ENCODE results near the gene RGS14. TPM values are rescaled to one million over a fixed set of nuclear protein-coding genes. Genes with fewer than 3 reads are reported as not detected.
"Not testable (repeated sequence)": the region's sequence is repeated elsewhere in the genome, so short reads cannot be mapped to it uniquely, and the experiment has no call there.

RGS14 gene
- total RNA-seq, 1 experiment from 2014 or later: 0.23 TPM

GRCh38 chr5:177402271-177403043 is 44.7 kb downstream of the RGS14 start:
- peak; percentile 32 for DNase-seq (ENCODE audit: low read depth)

- DNase-seq (ENCODE audit: low read depth): no peak
Observed at GRCh38 chr5:177403102-177403791, 45.5 kb downstream of the RGS14 start.

DNA sequence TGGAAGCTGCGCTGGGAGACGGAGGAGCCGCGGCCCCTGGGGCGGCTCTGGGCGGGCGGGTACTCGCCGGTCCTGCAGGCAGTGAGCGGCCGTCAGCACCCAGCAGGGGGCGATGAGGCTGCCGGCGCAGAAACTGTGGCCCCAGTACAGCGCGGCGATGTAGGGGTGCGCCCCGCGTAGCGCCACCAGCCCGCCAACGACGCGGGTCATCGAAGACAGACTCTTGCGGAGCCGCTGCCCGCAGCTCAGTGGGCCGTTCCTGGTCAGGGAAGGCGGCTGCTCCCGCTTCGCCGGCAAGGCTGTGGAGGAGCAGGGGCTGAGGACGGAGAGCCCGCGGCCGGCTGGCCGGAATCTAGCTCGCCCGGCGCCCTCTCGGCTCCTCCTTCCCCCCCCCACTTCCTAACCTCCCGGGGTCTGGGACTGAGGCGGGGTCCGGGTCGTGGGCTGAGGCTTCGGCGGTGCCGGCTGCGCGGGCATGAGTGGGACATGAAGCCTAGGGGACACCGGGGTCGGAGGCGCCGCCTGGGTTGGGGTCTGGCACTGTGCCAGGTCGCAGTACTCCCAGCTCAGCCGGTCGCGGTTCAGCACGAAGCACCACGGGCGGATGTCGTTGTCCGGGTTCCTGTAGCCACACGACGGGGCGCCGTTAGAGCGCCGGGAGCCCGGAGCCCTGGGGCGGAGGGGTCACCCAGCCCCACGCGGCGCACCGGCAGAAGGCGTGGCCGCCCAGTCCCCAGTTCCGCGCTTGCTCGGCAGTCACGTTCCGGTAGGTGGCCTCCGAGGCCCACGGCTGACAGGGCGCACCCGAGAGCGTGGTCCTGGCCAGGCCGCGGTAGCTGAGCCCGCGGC is 46.3 kb downstream of the RGS14 start:
- DNase-seq (ENCODE audit: low read depth): peak; percentile 74

DNA sequence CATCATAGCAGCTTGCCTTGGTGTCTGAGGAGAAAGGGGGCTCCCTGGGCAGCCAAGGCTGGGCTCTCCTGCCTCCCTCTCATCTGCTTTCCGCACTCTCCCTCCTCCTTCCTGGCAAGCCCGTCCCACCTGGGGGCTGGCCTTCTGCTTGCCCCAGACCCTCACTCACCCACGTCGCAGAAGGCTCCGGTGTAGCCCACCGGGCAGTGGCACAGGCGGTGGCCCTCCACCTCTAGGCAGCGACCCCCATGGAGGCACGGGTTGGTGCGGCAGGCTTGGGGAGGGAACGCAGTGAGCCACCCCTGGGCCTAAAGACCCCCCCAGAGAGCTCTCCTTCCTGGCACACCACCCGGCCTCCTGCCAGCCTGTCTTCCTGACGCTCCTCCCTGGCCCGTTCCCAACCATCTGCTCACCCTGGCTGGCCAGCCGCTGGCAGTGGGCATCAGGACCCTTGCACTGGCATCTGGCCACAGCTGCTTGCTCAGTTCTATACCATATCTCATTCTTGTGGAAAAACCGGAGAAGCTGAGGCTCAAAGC is 47.0 kb downstream of the RGS14 start:
- no peak for DNase-seq (ENCODE audit: low read depth)

GRCh38 chr5:177405312-177405711 is 47.6 kb downstream of the RGS14 start:
- DNase-seq (ENCODE audit: low read depth): no peak

GRCh38 chr5:177405805-177406204 is 48.1 kb downstream of the RGS14 start:
- no peak for DNase-seq (ENCODE audit: low read depth)

GRCh38 chr5:177409043-177409801 is 51.5 kb downstream of the RGS14 start, which contains the start of gene F12:
Gene F12, minus strand, starts transcription at chr5:177409564. Its CDS starts 37 bp downstream, at chr5:177409527.
- no peak for DNase-seq (ENCODE audit: low read depth)

- no peak for DNase-seq (ENCODE audit: low read depth)
Observed at GRCh38 chr5:177410575-177410974, 52.9 kb downstream of the RGS14 start.

- no peak for DNase-seq (ENCODE audit: low read depth)
Observed at GRCh38 chr5:177412603-177413233, 55.0 kb downstream of the RGS14 start.

- DNase-seq (ENCODE audit: low read depth): no peak
Observed at GRCh38 chr5:177414481-177414880, 56.8 kb downstream of the RGS14 start.

GRCh38 chr5:177417081-177417480 is 59.4 kb downstream of the RGS14 start:
- not testable (repeated sequence) for DNase-seq (ENCODE audit: low read depth)

DNA sequence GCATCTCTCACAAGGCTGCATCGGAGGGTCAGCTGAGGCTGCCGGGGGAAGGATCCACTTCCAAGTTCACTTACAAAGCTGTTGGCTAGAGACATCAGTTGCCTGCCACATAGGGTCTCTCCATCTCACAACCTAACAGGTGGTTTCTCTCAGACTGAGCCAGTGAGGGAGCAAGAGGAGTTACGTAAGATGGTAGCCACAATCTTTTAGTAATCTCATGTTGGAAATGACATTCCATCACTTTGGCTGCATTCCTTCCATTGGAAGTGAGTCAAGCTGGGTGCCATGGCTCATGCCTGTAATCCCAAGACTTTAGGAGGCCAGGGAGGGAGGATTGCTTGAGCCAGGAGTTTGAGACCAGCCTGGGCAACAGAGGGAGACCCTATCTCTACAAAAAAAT is 61.3 kb downstream of the RGS14 start:
- DNase-seq (ENCODE audit: low read depth): peak; percentile 70

DNA sequence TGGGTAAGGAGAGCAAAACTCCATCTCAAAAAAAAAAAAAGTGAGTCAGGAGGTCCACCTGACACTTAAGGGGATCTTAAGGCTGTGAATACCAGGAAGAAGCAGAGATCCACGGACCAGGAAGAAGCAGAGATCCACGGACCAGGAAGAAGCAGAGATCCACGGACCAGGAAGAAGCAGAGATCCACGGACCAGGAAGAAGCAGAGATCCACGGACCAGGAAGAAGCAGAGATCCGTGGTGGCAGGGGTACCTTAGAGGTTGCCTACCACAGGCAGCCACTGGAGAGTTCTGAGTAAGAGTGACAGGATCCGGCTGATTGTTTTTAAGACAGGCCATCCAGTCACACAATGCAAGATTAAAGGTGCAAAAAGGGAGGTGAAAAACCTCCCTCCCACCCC is 62.7 kb downstream of the RGS14 start:
- not testable (repeated sequence) for DNase-seq (ENCODE audit: low read depth)

DNA sequence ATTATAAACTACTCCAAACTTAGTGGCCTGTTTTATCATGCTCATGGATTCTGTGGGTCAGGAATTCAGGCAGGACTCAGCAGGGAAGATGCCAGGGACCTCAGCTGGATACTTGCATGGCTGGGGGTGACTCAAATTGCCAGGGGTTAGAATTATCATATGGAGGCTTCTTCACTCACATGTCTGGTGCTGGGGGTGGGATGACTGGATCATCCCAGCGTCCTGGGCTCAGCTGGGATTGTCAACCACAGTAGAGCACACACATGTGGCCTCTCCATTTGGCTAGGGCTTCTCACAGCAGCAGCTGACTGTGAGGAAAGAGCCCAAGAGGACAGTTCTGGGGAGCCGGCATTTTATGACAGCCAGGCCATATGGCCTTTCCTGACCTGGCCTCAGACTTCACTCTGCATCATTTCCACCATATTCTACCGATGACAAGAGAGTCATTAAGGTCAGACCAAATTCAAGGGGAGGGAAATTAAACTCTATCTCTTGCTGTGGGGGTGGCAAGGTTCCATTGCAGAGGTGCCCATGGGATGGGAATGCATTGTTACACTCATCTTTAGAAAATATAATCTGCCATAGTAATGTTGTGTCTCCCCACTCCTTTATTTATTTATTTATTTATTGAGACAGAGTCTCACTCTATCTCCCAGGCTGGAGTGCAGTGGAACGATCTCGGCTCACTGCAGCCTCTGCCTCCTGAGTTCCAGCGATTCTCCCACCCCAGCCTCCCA is 63.5 kb downstream of the RGS14 start:
- peak; percentile 35 for DNase-seq (ENCODE audit: low read depth)

Other genes starting within 250 kb of the RGS14 start
- 27.0 and 27.9 TPM in 2 replicates for gene NSD1, start 224.2 kb upstream of the RGS14 start, total RNA-seq (2014; rRNA removed)
- gene RAB24, start 54.2 kb upstream of the RGS14 start, total RNA-seq (2014; rRNA removed): 25.3 and 32.4 TPM in 2 replicates
- gene PRELID1, start 54.1 kb upstream of the RGS14 start, total RNA-seq (2014; rRNA removed): 245 and 247 TPM in 2 replicates
- 43.1 and 87.9 TPM in 2 replicates for gene MXD3, start 46.0 kb upstream of the RGS14 start, total RNA-seq (2014; rRNA removed)
- gene LMAN2, start 6.3 kb upstream of the RGS14 start, total RNA-seq (2014; rRNA removed): 258 and 369 TPM in 2 replicates
- not detected in 2 replicates for gene SLC34A1, start 26.5 kb downstream of the RGS14 start, total RNA-seq (2014; rRNA removed)
- gene PFN3, start 42.7 kb downstream of the RGS14 start, total RNA-seq (2014; rRNA removed): not detected in 2 replicates
- gene F12, start 51.6 kb downstream of the RGS14 start, total RNA-seq (2014; rRNA removed): 3.1 and 3.6 TPM in 2 replicates
- gene GRK6, start 68.8 kb downstream of the RGS14 start, total RNA-seq (2014; rRNA removed): 23.8 TPM in 2 replicates
- 48.0 and 55.4 TPM in 2 replicates for gene PRR7, start 88.9 kb downstream of the RGS14 start, total RNA-seq (2014; rRNA removed)
- gene DBN1, start 115.7 kb downstream of the RGS14 start, total RNA-seq (2014; rRNA removed): 210 and 233 TPM in 2 replicates
- gene PDLIM7, start 139.7 kb downstream of the RGS14 start, total RNA-seq (2014; rRNA removed): 252 and 281 TPM in 2 replicates
- gene DOK3, start 151.9 kb downstream of the RGS14 start, total RNA-seq (2014; rRNA removed): 7.0 and 14.8 TPM in 2 replicates
- gene DDX41, start 159.0 kb downstream of the RGS14 start, total RNA-seq (2014; rRNA removed): 153 and 185 TPM in 2 replicates
- 19.8 and 24.5 TPM in 2 replicates for gene FAM193B, start 196.6 kb downstream of the RGS14 start, total RNA-seq (2014; rRNA removed)
- gene TMED9, start 234.3 kb downstream of the RGS14 start, total RNA-seq (2014; rRNA removed): 119 and 136 TPM in 2 replicates
- gene B4GALT7, start 242.2 kb downstream of the RGS14 start, total RNA-seq (2014; rRNA removed): 28.8 and 36.2 TPM in 2 replicates